Measurements from ENCODE around the gene LPCAT2. TPM values are rescaled to one million over a fixed set of nuclear protein-coding genes. Genes with fewer than 3 reads are reported as not detected.

The LPCAT2 gene
- total and polyA plus RNA-seq, 2 of the 8 experiments (the other 6 are each of a cell fraction or from before 2014, with no cell fraction given): 2.2 to 10.6 TPM

GRCh38 chr16:55503726-55504550 is 4.9 kb upstream of the LPCAT2 start:
- Histone ChIP-seq H3K79me1 (ENCODE audit: low read depth, low read length) (no peaks in the 10 kb centered on the region), H2AFZ (ENCODE audit: low read length) (no peak overlapping the region), H3K9me3 (ENCODE audit: insufficient read depth in 2 of 2, low read depth in 1 of 2, low read length in 1 of 2) (no peaks in the 10 kb centered on the region), H4K91ac (replicated peaks; ENCODE audit: insufficient read length, low read length) (no peak overlapping the region), H4K5ac (ENCODE audit: insufficient read length, low read depth, low read length) (no peak overlapping the region), H3K23ac (ENCODE audit: insufficient read length) (no peak overlapping the region), H3K9ac (replicated peaks in 1 of 4; ENCODE audit: extremely low read depth in 1 of 4, low read depth in 3 of 4, low read length in 3 of 4) (no peak overlapping the region), H3K23me2 (ENCODE audit: low read depth, low read length) (no peaks in the 10 kb centered on the region), H2AK5ac (ENCODE audit: low read depth, low read length) (no peak overlapping the region), H2BK5ac (ENCODE audit: low read depth, low read length) (no peak overlapping the region), H3K27me3 (replicated peaks in 1 of 4; ENCODE audit: control insufficient read depth in 3 of 4, extremely low read depth in 1 of 4, insufficient read depth in 3 of 4, low read length in 3 of 4) (no peaks in the 10 kb centered on the region), H3K27ac (ENCODE audit: low read depth, low read length) (no peak overlapping the region), H3K79me2 (ENCODE audit: control insufficient read depth in 1 of 2, insufficient read depth in 2 of 2, low read length in 2 of 2) (no peaks in the 10 kb centered on the region), H3K18ac (ENCODE audit: extremely low read depth, low read length) (no peak overlapping the region), H4K8ac (ENCODE audit: extremely low read depth, insufficient read depth, low read length) (no peak overlapping the region), H3K36me3 (ENCODE audit: control insufficient read depth in 2 of 4, insufficient read depth in 4 of 4, low read length in 3 of 4) (no peaks in the 10 kb centered on the region; a peak in 1 of 8 replicates), H3K56ac (replicated peaks; ENCODE audit: insufficient read length, low read depth, low read length) (no peak overlapping the region), H3K4me1 (replicated peaks in 1 of 4; ENCODE audit: control insufficient read depth in 3 of 4, insufficient read depth in 4 of 4, low read length in 3 of 4) (0 out of 7 replicates have a peak, but pooled peaks cover 0 to 2% (median 0%) of the 10 kb centered on the region in 4 experiments), H3K4me3 (ENCODE audit: extremely low read depth in 1 of 4, insufficient read depth in 2 of 4, low read depth in 3 of 4, low read length in 4 of 4) (no peak overlapping the region), H2BK12ac (ENCODE audit: low read depth, low read length) (no peak overlapping the region), H2BK20ac (ENCODE audit: low read length) (no peak overlapping the region), H3K4ac (replicated peaks; ENCODE audit: insufficient read length, low read depth, low read length) (no peak overlapping the region), H3K14ac (ENCODE audit: insufficient read length) (no peak overlapping the region), H4K20me1 (replicated peaks in 1 of 2; ENCODE audit: control insufficient read depth in 1 of 2, insufficient read depth in 2 of 2, low read length in 2 of 2) (no peaks in the 10 kb centered on the region), H2BK15ac (ENCODE audit: low read length) (no peak overlapping the region), H2BK120ac (replicated peaks; ENCODE audit: low read depth, low read length) (no peak overlapping the region), H3K4me2 (ENCODE audit: insufficient read depth in 1 of 2, low read depth in 2 of 2, low read length in 2 of 2) (no peak overlapping the region)
- FAIRE-seq (no peak), DNase-seq (ENCODE audit: low read depth in 1 of 2, low spot score in 2 of 2) (no peak)
- 94% methylated on average over 7 of the region's 8 CpGs; no CpG with 5 or more reads in 1 of the 2 experiments for WGBS, 2 experiments (ENCODE audit: extremely low coverage in 1 of 2, insufficient coverage in 1 of 2, insufficient read length in 1 of 2, insufficient replicate concordance in 2 of 2, low coverage in 1 of 2, low lambda C conversion rate in 2 of 2, missing lambda C conversion rate in 1 of 2)
- ChIA-PET CTCF (ENCODE audit: partially characterized antibody) (interaction anchor here (0.6 to 7.2 kb wide), 7 partner anchors 11 to 766 kb away, joined by 3 to 47 read pairs (median 8); partner anchors contain the start of gene MMP2), POLR2A (ENCODE audit: partially characterized antibody) (no interaction called here)
